Stimulated activated CD4-positive, alpha-beta T cell treated with anti-CD3 and anti-CD28 coated beads, Interleukin-1b, Interleukin-23, amount 100 ng/mL, for 1 hour (primary cell): ENCODE data around the gene IP6K1.
A peak's percentile ranks its signal among the peaks of the same experiment; 100 is the strongest.

ENCODE experiments used
- DNase-seq, 2 donors: peaks; one replicate each; pipeline ENCODE4 v3.0.0-alpha.2; 2020; ENCODE audit warnings: low read depth in 2 of 2

The IP6K1 gene

DNA sequence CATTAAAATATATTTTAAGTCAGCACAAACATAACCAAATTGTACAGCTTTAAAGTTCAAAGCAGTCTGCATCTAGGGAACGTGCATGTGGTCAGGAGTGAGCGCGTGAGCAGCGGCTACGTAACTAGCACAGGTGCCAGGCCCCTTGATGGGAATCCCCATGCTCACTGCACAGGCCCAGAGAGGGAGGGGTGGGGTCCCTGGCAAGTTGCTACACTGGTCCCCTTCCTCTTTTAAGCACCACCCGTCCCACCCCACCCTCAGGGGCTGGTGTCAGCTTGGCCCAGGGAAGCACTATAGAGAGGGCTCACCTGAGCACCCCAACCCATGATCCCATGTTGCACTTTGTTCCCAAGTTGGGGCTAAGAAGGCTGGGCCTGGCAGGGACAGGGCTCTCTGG, 61.8 kb downstream of the IP6K1 start:
- no peak for DNase-seq

DNA sequence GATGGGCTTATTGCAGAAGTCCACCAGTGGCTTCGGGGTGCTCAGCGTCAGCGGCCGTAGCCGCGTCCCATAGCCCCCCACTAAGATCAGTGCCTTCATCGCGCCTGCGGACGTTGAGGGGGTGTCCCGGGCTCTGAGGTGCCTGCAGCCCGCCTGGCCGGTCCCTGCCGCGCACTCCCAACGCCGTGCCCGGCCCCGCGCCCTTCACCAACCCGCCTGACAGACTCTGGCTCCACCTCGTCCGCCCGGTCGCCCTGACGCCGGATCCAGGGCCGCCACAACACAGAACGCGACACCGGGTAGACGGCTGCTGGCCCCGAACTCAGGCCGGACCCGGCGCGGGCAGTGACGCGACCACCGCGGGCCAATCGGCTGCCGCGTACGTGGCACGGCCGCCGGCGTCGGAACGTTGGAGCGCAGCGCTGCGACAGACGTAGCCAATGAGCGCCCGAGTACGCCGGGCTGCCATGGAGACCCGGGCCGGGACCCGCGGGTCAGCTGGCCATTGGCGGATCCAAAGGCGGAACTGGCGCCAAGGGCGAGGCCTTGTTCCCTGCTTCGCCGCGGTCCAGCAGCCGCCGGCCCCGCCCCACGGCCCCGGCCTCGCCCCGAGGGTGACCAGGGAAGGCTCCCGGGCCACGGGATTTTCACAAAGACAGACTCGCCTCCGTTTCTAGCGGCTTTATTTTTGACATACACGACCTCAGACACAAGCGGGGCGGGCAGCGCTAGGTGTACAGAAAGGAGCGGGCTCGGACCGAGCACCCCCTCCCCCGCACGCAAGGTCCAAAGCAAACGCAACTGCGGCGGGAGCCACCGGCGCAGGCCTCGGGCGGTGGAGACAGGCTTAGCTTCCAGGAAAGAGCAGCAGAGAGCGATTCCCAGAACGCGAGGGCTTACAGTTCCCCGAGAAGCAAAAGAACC, 62.5 kb downstream of the IP6K1 start, which contains the start of gene GMPPB:
GMPPB (minus strand) TSS at position 324 of the 924 bp plus-strand sequence; CDS start at position 99, 225 bp downstream.
- peak; percentile 71 to 78 for DNase-seq

DNA sequence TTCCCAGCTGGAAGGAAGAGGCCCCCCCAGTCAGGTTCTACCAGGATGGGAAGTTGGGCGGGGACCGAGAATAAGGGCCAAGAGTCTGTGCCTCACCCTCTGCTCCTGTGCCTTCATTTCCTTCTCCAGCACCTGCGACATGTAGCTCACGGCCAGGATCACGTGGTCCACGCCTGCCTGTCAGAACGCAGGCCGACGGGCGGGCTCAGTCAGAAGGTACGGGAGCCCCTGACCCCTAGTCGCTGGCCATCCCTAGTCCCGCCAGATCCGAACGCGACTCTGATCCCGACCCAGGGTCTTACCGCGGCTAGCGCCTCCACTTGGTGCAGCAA, 63.1 kb downstream of the IP6K1 start:
- no peak for DNase-seq

DNA sequence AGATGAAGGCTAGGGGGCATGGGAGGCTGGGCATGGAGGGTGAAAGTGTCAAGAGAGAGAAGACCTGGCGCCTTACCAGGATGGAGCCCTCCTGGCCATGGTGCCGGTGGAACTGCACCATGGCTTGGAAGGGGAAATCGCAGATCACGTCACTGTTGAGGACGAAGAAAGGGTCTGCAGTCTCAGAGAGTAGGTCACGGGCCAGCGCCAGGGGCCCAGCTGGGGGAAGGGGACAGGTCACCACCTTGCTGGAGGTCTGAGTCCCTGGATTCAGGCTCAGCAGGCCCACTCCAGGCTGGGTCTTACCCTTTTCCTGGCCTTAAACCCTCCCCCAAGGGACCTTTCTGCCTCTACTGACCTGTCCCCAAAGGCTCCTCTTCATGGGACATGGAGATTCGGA, 63.4 kb downstream of the IP6K1 start:
- DNase-seq: no peak

DNA sequence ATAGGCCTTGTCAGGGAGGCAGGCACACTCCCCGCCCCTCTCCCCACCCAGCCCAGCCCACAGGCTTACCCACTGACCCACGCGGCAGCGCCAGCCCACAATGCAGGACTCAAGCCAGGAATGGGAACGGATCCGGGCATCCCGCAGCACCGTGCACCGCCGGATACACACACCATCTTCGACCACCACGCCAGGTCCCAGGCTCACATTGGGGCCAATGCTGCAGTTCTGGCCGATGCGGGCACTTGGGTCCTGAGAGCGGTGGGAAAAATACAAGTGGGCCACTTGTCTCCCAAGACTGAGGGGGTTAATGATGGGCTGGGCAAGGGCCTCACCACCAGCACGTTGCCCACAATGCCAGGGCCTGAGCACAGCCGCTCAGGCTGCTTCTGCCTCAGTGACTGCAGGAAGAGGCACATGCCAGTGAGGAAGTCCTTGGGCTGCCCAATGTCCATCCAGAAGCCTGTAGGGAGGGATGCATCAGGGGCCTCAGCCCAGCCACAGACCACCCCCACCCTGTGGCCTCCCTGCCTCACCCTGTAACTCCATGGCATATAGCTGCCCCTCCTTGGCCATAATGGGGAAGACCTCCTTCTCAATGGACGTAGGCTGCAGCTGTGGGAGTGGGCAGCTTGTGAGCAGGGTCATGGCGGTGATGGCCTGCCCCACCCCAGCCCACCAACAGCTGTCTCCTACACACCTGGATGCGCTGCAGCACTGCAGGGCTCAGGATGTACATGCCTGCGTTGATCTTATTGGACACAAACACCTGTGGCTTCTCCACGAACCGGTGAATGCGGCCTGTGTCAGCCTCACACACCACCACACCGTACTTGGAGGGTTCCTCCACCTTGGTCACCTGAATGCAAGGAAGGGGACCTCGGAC, 64.2 kb downstream of the IP6K1 start:
- no peak for DNase-seq

DNA sequence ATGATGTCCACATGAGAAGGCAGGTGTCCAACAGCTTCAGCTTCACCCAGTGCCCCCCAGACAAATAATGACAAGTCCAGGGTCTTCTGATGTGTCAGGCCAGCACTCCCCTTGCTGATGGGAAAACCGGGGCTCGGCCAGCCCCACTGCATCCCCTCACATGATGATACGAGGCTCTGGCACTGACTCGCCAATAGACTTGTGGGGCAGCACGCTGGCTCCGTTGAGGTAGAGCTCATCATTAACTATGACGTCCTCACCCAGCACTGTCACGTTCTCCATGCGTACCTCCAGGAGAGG, 64.8 kb downstream of the IP6K1 start:
- no peak for DNase-seq

DNA sequence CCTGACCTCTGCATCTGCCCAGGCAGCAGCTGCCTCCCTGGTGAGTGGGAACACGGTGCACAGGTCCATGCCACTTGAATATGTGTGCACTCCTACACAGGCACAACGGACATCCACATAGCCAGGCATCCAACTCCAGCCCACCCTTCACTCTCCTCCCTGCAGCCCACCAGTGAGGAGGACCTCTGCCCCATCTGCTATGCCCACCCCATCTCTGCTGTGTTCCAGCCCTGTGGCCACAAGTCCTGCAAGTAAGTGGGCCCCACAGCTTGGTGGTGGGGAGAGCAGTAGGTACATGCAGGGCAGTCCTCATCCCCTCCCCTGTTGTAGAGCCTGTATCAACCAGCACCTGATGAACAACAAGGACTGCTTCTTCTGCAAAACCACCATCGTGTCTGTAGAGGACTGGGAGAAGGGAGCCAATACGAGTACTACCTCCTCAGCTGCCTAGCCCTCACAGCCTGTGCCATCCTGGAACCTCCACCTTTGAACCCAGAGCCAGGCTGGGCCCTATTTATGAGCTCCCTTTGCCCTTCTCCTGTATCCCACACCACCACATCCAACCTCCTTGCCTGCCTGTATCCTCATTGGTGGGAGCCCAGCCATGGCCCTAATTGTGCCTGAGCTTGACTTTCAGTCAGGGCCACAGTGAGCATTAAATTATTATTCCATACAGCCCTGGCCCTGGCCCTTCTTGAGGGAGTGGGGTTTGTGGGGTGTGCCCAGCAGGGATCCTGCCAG, 65.3 kb downstream of the IP6K1 start:
- no peak for DNase-seq

DNA sequence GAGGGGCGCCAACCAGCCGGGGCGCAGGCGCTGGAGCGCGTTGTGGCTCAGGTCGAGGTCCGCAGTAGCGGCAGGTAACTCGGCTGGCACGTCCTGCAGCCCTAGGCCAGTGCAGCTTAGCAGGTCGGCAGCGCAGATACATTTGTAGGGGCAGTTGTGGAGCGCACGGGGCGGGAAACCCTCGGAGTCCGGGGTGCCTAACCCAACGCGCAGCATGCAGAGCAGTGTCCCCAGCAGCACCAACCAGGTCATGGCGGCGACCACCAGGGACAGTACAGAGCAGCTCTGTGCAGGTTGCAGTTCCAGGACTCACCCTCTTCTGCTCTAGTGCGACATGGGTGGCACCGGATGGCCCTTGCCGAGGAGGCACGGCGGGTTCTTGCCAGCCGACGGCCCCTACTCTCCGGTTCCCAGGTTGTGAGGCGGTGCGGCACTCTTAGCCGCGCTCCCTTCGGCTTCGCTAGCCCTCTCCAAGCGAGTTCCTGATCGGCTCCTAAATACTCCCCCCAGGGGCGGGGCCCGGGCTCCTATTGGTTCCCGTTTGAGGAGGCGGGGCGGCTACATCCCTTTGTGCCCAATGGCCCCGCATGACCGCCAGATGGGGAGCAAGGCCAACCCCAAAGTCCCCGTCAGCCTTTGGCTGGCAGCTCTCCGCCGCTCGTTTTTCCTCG, 67.0 kb downstream of the IP6K1 start, which contains the start of gene AMIGO3:
AMIGO3 (minus strand) TSS at position 471 of the 671 bp plus-strand sequence; CDS start at position 252, 219 bp downstream.
- DNase-seq: peak; percentile 69 to 85

DNA sequence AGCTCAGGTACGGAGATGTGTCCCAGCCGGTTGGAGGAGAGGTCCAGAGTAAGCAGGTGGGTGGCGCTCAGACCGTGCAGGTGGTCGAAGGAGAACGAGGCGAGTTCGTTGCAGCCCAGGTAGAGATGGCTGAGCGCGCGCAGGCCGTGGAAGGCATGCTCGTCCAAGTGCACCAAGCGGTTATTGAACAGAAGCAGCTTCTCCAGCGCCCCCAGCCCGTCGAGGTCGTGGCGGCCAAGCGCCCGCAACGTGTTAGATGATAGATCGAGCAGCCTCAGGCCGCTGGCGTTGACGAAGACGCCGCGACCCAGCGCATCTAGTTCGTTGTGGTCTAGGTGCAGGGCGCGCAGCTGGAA, 67.5 kb downstream of the IP6K1 start:
- DNase-seq: no peak

DNA sequence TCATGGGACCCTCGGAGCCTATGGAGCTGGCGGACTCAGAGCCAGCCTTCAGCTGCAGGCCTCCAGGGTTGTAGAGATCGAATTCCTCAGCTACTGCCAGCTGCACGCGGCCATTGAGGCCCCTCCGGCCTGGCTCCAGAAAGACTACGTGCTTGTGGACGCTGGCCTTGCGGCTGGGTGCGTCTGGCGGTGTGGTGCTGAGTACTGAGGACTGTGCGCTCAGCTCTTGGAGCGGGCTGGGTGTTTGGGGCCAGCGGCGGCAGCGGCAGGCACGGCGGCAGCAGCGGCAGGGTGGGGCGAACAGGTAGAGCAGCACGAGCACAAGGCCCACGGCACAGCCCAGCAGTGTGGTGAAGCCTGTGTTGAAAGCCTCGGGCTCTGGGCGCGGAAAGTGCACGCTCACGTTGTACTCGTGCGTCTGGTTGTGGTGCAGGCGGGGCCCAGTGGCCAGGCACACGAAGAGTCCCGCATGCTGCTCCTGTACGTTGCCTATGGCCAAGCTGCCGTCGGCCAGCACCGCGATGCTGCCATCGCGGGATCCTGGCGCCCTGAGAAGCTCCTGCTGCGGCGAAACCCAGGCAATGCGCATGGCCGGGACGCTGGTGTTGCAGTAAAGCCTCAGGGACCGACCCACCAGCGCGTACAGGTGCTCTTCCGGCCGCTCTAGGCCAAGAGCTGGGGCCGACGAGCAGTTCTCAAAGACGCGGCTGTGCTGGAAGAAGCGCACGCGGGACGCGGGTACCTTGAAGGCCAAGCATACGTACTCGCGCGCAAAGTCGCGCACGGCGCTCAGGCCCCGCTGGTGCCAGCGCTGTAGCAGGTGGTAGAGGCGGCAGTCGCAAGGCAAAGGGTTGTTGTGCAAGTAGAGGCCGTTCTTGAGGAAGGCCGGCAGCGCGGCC, 68.1 kb downstream of the IP6K1 start:
- no peak for DNase-seq

DNA sequence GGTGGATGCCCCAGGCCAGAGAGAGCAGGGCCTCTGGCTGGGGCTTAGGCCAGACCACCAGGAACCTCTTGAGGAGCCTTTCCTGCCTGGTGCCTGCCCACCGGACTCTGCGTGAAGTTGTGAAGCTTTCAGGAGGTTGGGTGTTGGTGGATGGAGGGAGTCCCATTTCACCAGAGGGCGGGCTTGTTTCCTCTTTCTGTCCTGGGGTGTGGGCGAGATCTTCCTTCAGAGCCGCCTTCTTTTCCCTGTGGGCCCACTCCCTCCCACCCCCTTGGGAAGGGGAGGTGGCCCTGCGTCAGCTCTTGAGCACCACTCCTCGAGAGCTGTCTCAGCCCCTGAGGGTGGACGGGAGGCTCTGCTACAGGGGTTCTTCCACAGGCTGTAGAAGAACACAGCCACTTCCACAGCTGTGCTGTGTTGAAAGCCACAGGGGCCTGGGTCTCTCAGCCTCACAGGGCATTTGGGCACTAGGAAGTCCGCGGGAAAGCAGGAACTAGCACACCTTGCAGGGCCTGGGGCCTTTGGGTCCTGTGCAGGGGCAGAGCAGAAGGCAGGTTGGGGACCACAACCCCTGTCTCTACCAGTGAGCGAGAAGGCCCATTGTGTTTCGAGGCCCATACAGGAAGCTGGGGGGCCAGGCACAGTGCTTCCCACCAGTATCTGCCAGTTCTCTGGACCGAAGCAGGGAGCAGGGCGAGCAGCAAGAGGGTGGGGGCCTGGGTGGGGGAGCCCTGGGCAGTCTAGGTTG, 69.0 kb downstream of the IP6K1 start:
- no peak for DNase-seq

DNA sequence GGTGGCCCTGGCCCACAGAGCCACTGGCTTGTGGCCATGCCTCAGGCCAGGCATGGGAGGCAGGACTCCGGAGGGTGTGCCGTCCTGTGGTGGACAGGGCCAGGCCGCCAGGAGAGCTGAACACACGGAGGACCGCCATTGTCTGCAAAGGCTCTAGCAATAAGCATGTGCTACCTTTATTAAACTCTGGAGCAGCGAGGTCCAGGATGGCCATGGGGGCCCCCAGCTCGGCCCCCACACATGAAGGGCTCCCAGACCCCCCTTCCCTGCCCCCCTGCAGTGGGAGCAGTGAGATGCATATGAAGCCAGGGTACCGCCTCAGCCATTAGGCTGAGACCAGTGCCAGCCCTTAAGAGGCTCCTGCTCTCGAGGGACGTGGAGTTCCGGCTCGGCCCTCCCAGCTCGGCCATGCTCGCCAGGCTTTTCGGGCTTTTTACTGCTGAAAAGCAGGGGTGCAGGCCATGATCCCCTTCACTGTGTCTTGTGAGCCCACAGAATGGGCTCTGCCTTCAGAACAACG, 69.6 kb downstream of the IP6K1 start:
- no peak for DNase-seq

DNA sequence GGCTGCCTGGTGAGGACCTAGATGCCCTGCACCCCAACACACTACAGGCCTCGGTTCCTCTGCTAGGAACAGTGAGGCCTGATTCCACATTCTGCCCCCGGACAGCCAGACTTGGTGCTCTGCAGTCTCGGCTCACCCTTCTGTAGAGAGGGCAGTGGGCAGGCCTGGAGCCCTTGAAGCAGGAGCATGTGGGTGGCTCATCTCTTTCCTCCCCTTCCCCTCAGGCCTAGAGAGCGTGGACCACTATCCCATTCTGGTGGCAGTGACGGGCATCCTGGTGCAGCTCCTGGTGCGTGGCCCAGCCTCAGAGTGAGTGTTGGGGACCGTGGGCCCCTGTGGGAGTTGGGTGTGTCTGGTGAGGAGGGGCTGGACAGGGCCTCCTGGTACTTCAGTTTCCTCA, 70.2 kb downstream of the IP6K1 start:
- no peak for DNase-seq

DNA sequence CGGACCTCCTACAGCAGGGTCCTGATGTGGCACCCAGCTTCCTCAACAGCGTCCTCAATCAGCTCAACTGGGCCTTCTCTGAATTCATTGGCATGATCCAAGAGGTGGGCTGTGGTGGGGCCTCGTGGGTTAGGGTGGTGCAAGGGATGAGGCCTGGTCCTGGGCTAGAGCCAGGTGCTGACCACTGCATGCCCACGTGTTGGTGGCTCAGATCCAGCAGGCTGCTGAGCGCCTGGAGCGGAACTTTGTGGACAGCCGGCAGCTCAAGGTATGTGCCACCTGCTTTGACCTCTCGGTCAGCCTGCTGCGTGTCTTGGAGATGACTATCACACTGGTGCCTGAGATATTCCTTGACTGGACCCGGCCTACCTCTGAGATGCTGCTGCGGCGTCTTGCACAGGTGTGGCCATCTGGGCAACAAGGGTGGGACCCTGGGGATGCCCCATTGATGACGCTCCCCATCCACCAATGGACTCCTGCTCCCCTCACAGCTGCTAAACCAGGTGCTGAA, 70.7 kb downstream of the IP6K1 start:
- DNase-seq: no peak

DNA sequence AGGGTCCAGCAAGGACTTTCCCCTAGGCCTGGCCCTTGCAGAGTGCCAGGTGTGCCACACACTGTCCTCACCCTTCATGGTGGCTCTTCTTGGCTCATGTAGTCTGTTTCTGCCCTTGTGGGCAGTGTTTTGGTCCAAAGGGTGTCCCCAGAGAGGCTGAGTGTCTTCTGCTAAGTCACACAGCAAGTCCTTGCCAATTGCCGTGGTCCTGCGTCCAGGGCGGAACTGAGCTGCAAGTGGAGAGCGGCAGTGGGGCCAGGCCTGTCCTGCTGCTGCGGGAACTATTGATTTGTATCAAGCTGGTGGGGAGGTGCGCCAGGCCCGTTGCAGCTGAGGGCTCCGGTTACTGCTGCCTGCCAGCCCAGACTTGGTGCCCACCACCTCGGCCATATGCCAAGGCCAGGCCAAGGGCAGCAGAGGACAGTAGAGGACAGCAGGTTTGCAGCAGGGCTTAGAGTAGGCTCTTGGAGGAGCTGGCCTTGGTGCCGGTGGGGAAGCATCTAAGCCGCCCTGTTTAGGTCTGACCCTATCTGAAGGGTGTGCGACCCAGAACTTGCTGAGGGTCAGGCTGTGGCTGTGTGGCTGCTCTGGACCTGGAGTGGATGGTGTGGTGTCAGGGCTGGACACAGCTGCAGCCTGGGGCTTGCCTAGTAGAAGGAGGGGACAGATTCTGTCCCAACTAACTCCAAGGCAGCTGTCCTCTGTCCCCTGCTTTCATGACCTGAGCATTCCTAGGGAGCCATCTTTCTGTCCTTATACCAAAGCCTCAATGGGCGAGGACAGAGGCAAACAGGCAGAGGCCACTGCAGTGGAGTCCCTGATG, 71.4 kb downstream of the IP6K1 start:
- no peak for DNase-seq

DNA sequence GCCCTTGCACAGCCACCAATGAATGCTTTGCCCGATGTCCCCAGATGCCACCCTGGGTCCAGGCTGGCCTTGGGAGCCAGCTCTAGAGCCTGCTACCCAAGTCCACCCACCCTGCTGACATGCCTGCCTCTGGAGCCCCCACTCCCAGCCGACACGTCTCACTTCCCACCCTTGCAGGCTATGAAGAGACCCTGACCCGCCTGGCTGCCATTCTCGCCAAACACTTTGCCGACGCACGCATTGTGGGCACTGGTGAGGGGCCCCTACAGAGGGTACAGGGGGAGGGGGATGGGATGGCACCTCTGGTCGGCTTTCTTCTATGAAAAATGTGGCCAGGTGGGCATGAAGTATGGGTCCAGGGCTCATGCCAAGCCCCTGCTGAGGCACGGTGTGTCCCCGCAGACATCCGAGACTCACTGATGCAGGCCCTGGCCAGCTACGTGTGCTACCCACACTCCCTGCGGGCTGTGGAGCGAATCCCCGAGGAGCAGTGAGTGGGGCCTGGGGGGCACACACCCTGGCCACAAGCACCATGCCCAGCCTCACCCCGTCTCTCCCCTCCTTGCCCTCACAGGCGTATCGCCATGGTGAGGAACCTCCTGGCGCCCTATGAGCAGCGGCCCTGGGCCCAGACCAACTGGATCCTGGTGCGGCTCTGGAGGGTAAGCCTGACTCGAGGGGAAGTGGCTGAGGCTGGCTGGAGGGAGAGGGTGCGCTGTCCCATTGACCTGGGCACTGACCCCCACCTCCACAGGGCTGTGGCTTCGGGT, 72.8 kb downstream of the IP6K1 start:
- DNase-seq: no peak

DNA sequence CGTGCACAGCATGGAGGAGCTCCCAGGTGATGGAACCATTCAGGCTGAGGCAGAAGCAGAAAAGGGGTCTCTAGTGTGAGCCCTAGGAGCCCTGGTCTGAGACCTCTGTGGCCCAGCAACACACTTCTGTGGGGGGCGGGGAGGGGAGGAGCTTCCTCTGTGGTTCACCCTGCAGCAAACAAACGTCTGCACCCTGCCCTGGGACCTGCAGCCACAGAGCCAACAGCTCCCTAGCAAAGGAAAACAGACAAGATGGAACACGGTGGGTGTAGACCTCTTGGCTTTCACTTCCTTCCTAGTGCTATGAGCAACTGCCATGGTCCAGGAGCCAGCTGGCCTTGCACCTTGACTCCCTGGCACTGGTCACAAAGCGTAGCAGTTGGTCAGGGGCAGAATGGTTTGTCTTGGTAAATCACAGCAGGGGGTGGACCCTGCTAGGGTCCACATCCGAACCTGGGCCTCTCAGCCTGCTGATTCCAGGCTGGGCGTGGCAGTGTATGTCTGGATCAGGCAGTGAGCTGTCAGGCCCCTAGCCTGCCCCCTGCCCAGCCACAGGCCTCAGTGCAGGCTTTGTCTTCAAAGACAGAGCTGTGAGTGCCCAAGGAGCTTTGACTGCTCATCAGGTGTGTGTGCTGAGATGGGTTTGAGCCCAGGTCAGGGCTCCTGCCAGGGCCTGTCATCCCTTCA, 73.6 kb downstream of the IP6K1 start:
- no peak for DNase-seq
